Measurements from ENCODE around the gene GID8.

Gene GID8

GRCh38 chr20:62891111-62891510 is 46.8 kb upstream of the GID8 start:
- peaks cover 85% of the 10 kb centered on the region for H3K36me3 Mint-ChIP-seq (ENCODE audit: low read depth)
- H3K4me1 Mint-ChIP-seq, result peaks cover 14% of the 10 kb centered on the region
- H3K27me3 Mint-ChIP-seq (ENCODE audit: low read depth), result no peaks in the 10 kb centered on the region

DNA sequence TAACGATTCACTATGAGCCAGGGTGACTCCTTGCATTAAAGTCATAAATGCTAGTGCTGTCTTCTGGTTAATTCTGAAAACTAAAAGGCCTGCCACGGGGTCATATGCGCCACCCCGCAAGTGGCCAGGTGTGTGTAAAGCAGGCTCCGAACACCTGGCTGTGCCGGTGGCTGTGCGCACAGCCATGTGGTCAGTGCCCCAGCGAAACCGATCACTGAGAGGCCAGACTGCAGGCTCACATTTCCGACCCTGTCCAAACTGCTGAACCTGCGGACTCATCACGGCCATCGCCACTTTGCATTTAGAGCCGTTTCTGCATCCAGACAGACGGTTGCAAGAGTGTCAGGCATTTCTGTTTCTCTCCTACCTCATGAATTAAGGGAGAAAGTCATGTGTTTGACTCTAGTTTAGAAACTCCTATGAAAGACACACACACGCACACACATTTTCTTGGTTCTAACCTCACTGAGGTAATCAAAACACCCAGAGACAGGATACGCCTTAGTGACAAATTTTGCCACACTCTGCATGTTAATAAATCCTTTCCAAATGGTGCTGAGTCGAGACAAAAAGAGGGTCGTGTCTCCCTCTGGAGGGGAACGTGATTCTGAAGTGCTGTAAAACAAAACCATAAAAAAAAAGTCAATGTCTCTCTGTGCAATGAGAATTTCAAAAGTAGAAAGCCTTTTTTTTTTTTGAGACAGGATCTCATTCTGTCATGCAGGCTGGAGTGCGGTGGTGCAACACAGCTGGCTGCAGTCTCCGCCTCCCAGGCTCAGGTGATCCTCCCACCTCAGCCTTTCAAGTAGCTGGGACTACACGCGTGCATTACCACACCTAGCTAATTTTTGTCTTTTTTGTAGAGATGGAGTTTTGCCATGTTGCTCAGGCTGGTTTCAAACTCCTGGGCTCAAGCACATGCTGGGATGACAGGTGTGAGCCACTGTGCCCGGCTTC is 45.3 kb upstream of the GID8 start:
- no peaks in the 10 kb centered on the region for H3K27me3 Mint-ChIP-seq (ENCODE audit: low read depth)
- peaks cover 73% of the 10 kb centered on the region for H3K36me3 Mint-ChIP-seq (ENCODE audit: low read depth)
- H3K9me3 Mint-ChIP-seq, result no peaks in the 10 kb centered on the region
- H3K4me3 Mint-ChIP-seq, result no peak overlapping the region
- TF ChIP-seq CTCF (IDR thresholded peaks at IDR 0.05; ENCODE audit: unreplicated experiment in 3 of 3), result no peak
- H3K27ac Mint-ChIP-seq, result peak overlapping the region in 1 of 3 experiments; percentile 43
- H3K4me1 Mint-ChIP-seq, result peaks cover 14% of the 10 kb centered on the region

More at GRCh38 chr20:62891111-62891510, 46.8 kb upstream of the GID8 start:
- no peak overlapping the region for H3K4me3 Mint-ChIP-seq
- H3K9me3 Mint-ChIP-seq, result no peaks in the 10 kb centered on the region
- H3K27ac Mint-ChIP-seq, result peak overlapping the region in 1 of 3 experiments; percentile 48
- no peak for TF ChIP-seq CTCF (IDR thresholded peaks at IDR 0.05; ENCODE audit: unreplicated experiment in 3 of 3)

DNA sequence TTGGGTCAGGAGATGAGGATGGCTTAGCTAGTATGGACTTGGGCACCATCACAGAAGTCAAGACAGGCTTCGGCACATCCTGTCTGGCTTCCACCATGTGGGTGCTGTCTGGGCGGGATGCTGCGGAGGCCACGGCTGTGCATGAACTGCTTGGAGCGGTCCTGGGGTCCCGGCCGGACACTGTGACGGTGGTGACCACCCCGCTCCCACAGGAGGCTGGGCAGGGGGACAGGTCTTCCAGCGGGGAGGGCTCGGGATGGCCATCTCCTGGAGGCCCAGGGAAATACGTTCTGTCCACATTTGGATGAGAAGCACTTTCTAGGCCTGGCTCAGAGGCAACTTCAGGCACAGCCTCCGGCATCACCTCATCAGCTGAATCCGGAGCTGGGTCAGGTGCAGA is 44.2 kb upstream of the GID8 start:
- H3K9me3 Mint-ChIP-seq, result no peaks in the 10 kb centered on the region
- no peaks in the 10 kb centered on the region for H3K27me3 Mint-ChIP-seq (ENCODE audit: low read depth)
- no peak for TF ChIP-seq CTCF (IDR thresholded peaks at IDR 0.05; ENCODE audit: unreplicated experiment in 3 of 3)
- H3K4me1 Mint-ChIP-seq, result peaks cover 18% of the 10 kb centered on the region
- peaks cover 67% of the 10 kb centered on the region for H3K36me3 Mint-ChIP-seq (ENCODE audit: low read depth)
- no peak overlapping the region for H3K4me3 Mint-ChIP-seq
- no peak overlapping the region for H3K27ac Mint-ChIP-seq

DNA sequence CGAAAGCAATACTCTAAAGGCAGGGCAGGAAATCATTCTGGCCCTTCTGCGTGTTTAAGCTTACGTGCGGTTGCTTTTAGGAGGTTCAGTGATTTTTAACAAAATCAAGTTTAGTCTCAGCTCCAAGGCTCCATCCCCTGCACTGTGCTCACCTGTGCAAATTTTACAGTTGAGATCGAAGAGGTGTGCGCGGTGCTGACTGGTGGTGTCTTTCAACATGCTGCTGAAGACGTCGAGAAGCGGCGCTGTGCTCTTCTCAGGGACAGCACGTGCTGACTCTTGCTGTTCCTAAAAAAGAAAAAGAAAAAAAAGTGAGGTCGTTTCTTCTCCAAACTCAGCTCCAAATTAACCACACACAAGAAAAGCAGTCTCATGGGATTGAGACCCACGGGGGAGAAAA is 43.7 kb upstream of the GID8 start:
- H3K27ac Mint-ChIP-seq, result no peak overlapping the region
- H3K27me3 Mint-ChIP-seq (ENCODE audit: low read depth), result no peaks in the 10 kb centered on the region
- H3K36me3 Mint-ChIP-seq (ENCODE audit: low read depth), result peaks cover 64% of the 10 kb centered on the region
- no peak for TF ChIP-seq CTCF (IDR thresholded peaks at IDR 0.05; ENCODE audit: unreplicated experiment in 3 of 3)
- no peaks in the 10 kb centered on the region for H3K9me3 Mint-ChIP-seq
- H3K4me3 Mint-ChIP-seq, result no peak overlapping the region
- H3K4me1 Mint-ChIP-seq, result peaks cover 22% of the 10 kb centered on the region

GRCh38 chr20:62895539-62895938 is 42.4 kb upstream of the GID8 start:
- Mint-ChIP-seq H3K4me1 (peaks cover 35% of the 10 kb centered on the region), H3K27me3 (ENCODE audit: low read depth) (no peaks in the 10 kb centered on the region), H3K4me3 (no peak overlapping the region), H3K36me3 (ENCODE audit: low read depth) (peaks cover 52% of the 10 kb centered on the region), H3K9me3 (no peaks in the 10 kb centered on the region), H3K27ac (no peak overlapping the region)
- TF ChIP-seq CTCF (IDR thresholded peaks at IDR 0.05; ENCODE audit: unreplicated experiment in 3 of 3), result no peak

DNA sequence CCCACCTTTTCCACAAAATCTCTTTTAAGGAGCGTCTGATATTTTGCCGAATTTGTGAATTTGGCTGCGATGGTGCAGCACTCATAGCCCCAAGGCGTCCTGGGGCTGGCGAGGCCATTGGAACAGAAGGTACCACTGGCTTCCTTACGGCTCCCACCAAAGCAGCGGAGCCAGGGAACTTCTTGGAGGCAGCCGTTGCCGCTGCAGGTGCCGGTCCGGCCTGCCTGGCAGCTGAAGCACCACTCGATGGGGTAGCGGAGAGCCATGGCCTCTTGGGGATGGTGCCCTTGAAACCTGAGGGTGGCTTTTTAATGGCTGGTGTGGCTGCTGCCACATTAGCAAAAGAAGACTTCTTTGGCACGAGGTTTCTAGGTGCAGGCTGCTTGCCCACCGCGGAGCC is 41.4 kb upstream of the GID8 start:
- Mint-ChIP-seq H3K9me3 (no peaks in the 10 kb centered on the region), H3K27ac (no peak overlapping the region), H3K4me1 (peaks cover 30% of the 10 kb centered on the region), H3K4me3 (no peak overlapping the region), H3K27me3 (ENCODE audit: low read depth) (no peaks in the 10 kb centered on the region), H3K36me3 (ENCODE audit: low read depth) (peaks cover 43% of the 10 kb centered on the region)
- no peak for TF ChIP-seq CTCF (IDR thresholded peaks at IDR 0.05; ENCODE audit: unreplicated experiment in 3 of 3)

Measured in nephron (organoid).